K562 (cell line): ENCODE data around the gene SMIM7. TPM values are rescaled to one million over a fixed set of nuclear protein-coding genes. Genes with fewer than 3 reads are reported as not detected.

Experiments used
- ATAC-seq: fragments of 200-7000 bp; cut with Tn5 transposase; 3 replicates; pipeline ENCODE4 v1.9.1; 2020; ENCODE audit warnings: moderate library complexity
- BruUV-seq: library from RNA; stranded (reverse); fragments of 400-500 nt; replicated peaks from 2 replicates; lab custom pipeline; 2021; lab: Mats Ljungman, UMichigan
- CTCF ChIA-PET: fragments of 300-600 bp; formaldehyde crosslinking; extraction: SDS; loops from one replicate; lab custom pipeline; 2021; ENCODE audit warnings: low intra/inter-chr PET ratio; lab: Yijun Ruan, JAX
- POLR2A ChIA-PET: fragments of 300-600, 350-650 bp; sonication (Branson Sonifier 250); formaldehyde crosslinking; extraction: SDS; loops from one replicate; lab custom pipeline; 2021; ENCODE audit warnings: antibody characterized with exemption, inconsistent platforms; lab: Yijun Ruan, JAX
- DNase-seq, 4 experiments: peaks; one replicate each; pipeline versions ENCODE4 v3.0.0 to v3.0.0-alpha.2; 2011 to 2018; ENCODE audit warnings: low spot score in 3 of 4, mixed read lengths in 3 of 4; ENCODE audit errors: extremely low read depth in 1 of 4
- FAIRE-seq: peaks from 2 replicates; lab custom pipeline; 2011; peaks lifted over from hg19 to GRCh38; lab: Jason Lieb, UNC
- H2AFZ ChIP-seq: 2 replicates; pipeline ENCODE4 v1.6.0; 2011; ENCODE audit warnings: low read depth, low read length, control low read depth, inconsistent platforms
- H3K27ac ChIP-seq: fragments of 200-600 bp; 3 replicates; pipeline ENCODE4 v1.8.0; 2011; ENCODE audit warnings: low read depth, mild to moderate bottlenecking, control low read depth, inconsistent platforms, low read length, moderate library complexity, mixed read lengths; ENCODE audit errors: extremely low read depth
- H3K27me3 ChIP-seq, 2 experiments: fragments of 300-600 bp in 1 of 2; 2 replicates in 1 of 2; 3 replicates in 1 of 2; pipeline versions ENCODE4 v1.6.0 to v1.8.0; 2011; ENCODE audit warnings: inconsistent platforms in 2 of 2, low read length in 2 of 2, mild to moderate bottlenecking in 1 of 2, mixed read lengths in 1 of 2, moderate library complexity in 1 of 2; ENCODE audit not compliant: control insufficient read depth in 2 of 2, insufficient read depth in 2 of 2
- H3K36me3 ChIP-seq: fragments of 300-600 bp; 3 replicates; pipeline ENCODE4 v1.8.0; 2011; ENCODE audit warnings: mild to moderate bottlenecking, low read length, inconsistent platforms; ENCODE audit not compliant: control insufficient read depth, insufficient read depth
- H3K4me1 ChIP-seq, 2 experiments: fragments of 200-600 bp in 1 of 2; replicated peaks in 1 of 2; 2 replicates in 1 of 2; 3 replicates in 1 of 2; pipeline versions ENCODE4 v1.5.1 to v1.8.0; 2011; ENCODE audit warnings: inconsistent platforms in 2 of 2, low read length in 2 of 2, mild to moderate bottlenecking in 1 of 2, mixed read lengths in 1 of 2, moderate library complexity in 1 of 2; ENCODE audit not compliant: control insufficient read depth in 2 of 2, insufficient read depth in 2 of 2
- H3K4me2 ChIP-seq: 2 replicates; pipeline ENCODE4 v1.6.1; 2011; ENCODE audit warnings: low read length, control low read depth, inconsistent platforms, mixed read lengths; ENCODE audit not compliant: insufficient read depth
- H3K4me3 ChIP-seq: fragments of 200-600 bp; sonication (generic), shearing (Covaris generic); 2 replicates; pipeline ENCODE4 v1.5.1; 2016; ENCODE audit warnings: control low read depth, inconsistent platforms
- H3K79me2 ChIP-seq: fragments of 200-600 bp; 3 replicates; pipeline ENCODE4 v1.8.0; 2011; ENCODE audit warnings: low read length, inconsistent platforms; ENCODE audit not compliant: control insufficient read depth, insufficient read depth
- H3K9ac ChIP-seq, 2 experiments: 2 replicates each; pipeline versions ENCODE4 v1.6.0 to v1.6.1; 2011; ENCODE audit warnings: low read depth in 2 of 2, low read length in 2 of 2, control low read depth in 1 of 2, inconsistent platforms in 1 of 2, mild to moderate bottlenecking in 1 of 2, mixed read lengths in 1 of 2; ENCODE audit not compliant: insufficient read depth in 1 of 2
- H3K9me1 ChIP-seq: one replicate; pipeline ENCODE4 v1.6.0; 2011; ENCODE audit warnings: inconsistent platforms, mild to moderate bottlenecking, low read length, moderate library complexity; ENCODE audit not compliant: control insufficient read depth, insufficient read depth
- H3K9me3 ChIP-seq: replicated peaks from 2 replicates; pipeline ENCODE4 v1.5.1; 2011; ENCODE audit warnings: low read depth, low read length, inconsistent platforms; ENCODE audit not compliant: control insufficient read depth, insufficient read depth
- H4K20me1 ChIP-seq: replicated peaks from 2 replicates; pipeline ENCODE4 v1.6.1; 2011; ENCODE audit warnings: low read length, inconsistent platforms, mixed read lengths; ENCODE audit not compliant: control insufficient read depth, insufficient read depth
- CCAR2 ChIP-seq: fragments of 200-400 bp; formaldehyde crosslinking; IDR thresholded peaks from 2 replicates; pipeline ENCODE4 v1.6.1; 2017; ENCODE audit warnings: mild to moderate bottlenecking, low read depth, low read length
- FOS ChIP-seq: IDR thresholded peaks from 3 replicates; pipeline ENCODE4 v1.6.1; 2011; ENCODE audit not compliant: insufficient read length; ENCODE audit errors: extremely low read depth
- KAT2B ChIP-seq: IDR thresholded peaks from one replicate; pipeline ENCODE4 v1.6.1; 2012; ENCODE audit warnings: low read depth, mild to moderate bottlenecking, control low read depth, inconsistent platforms, low read length, moderate library complexity
- PTBP1 ChIP-seq: fragments of 200-400 bp; formaldehyde crosslinking; IDR thresholded peaks from 2 replicates; pipeline ENCODE4 v1.6.1; 2017; ENCODE audit warnings: low read depth, low read length
- SMAD3 ChIP-seq: fragments of 450-650 bp; formaldehyde crosslinking; conservative IDR thresholded peaks from 2 replicates; pipeline ENCODE4 v1.4.0; 2020; ENCODE audit warnings: mild to moderate bottlenecking
- SUPT5H ChIP-seq: fragments of 450-650 bp; IDR thresholded peaks from 2 replicates; pipeline ENCODE4 v1.6.1; 2016
- TGIF2 ChIP-seq: sonication (generic); formaldehyde crosslinking; IDR thresholded peaks from 2 replicates; pipeline ENCODE4 v1.8.1; 2022; ENCODE audit warnings: mild to moderate bottlenecking, missing genetic modification reagents, moderate library complexity
- ZFP1 ChIP-seq: fragments of 450-650 bp; formaldehyde crosslinking; IDR thresholded peaks from 2 replicates; pipeline ENCODE4 v1.4.0; 2020; ENCODE audit warnings: mild to moderate bottlenecking, mixed read lengths
- ZNF444 ChIP-seq: fragments of 250-450 bp; sonication (Bioruptor Pico); IDR thresholded peaks from 2 replicates; pipeline ENCODE4 v1.4.0; 2020; ENCODE audit warnings: mild to moderate bottlenecking, moderate library complexity
- WGBS: fragments of 100-300 bp; shearing (Covaris generic); methylation state at CpG from one replicate; pipeline ENCODE4 v1.1.6; 2016; ENCODE audit warnings: low coverage, mixed read lengths; ENCODE audit not compliant: insufficient coverage; ENCODE audit errors: missing lambda C conversion rate; 5-methylcytosine and 5-hydroxymethylcytosine counted together
- in situ Hi-C: fragments of 300-500 bp; cut with MboI; formaldehyde crosslinking; loops from 4 replicates; pipeline ENCODE4 v1.15.0; 2018; ENCODE audit warnings: inconsistent platforms, mixed read lengths
- intact Hi-C: fragments of 100-400 bp; cut with micrococcal nuclease; formaldehyde crosslinking; loops from 2 replicates; pipeline ENCODE4 v1.14.2; 2022
- polyA plus RNA-seq, 8 experiments: library from polyadenylated mRNA; depleted of rRNA in 4 of 8; stranded (reverse) in 5 of 8; unstranded in 3 of 8; fragments of >200 nt; fragmentation: Nextera tagmentation in 2 of 8; fragmentation: Illumina TruSeq in 1 of 8; extraction: Ambion mirVana in 2 of 8; extraction: Trizol in 1 of 8; gene quantifications; 2 replicates each; pipeline versions ENCODE4 v1.2.1 to v1.2.3, GENCODE V29; 2011 to 2014; ENCODE audit warnings: inconsistent platforms in 1 of 8, missing spikeins in 1 of 8
- total RNA-seq, 7 experiments: library from RNA; depleted of rRNA in 6 of 7; stranded (reverse); fragments of >200 nt in 6 of 7; fragmentation: Illumina TruSeq in 2 of 7; extraction: Trizol in 2 of 7; gene quantifications; 2 replicates each; pipeline versions ENCODE4 v1.2.1 to v1.2.3, GENCODE V29; 2011 to 2021; ENCODE audit warnings: low replicate concordance in 1 of 7
- TF ChIP-seq, protein P1 (sequence below): sonication (generic); formaldehyde crosslinking; IDR thresholded peaks from 2 replicates; pipeline ENCODE4 v1.8.0; 2022; ENCODE audit warnings: missing genetic modification reagents, mild to moderate bottlenecking, borderline replicate concordance
- TF ChIP-seq, protein P2 (sequence below): fragments of 250-450 bp; sonication (Bioruptor Pico); IDR thresholded peaks from 2 replicates; pipeline ENCODE4 v1.8.0; 2022; ENCODE audit warnings: moderate library complexity, mild to moderate bottlenecking, inconsistent platforms
- TF ChIP-seq, protein P3 (sequence below): sonication (generic); formaldehyde crosslinking; IDR thresholded peaks from 2 replicates; pipeline ENCODE4 v1.8.0; 2022; ENCODE audit warnings: mild to moderate bottlenecking, low read depth, missing genetic modification reagents
- TF ChIP-seq, protein P4 (sequence below): fragments of 200-400 bp; formaldehyde crosslinking; IDR thresholded peaks from 2 replicates; pipeline ENCODE4 v1.6.1; 2017; ENCODE audit warnings: mild to moderate bottlenecking, low read depth, low read length, moderate library complexity
- TF ChIP-seq, protein P5 (sequence below): fragments of 250-450 bp; sonication (Bioruptor Pico); IDR thresholded peaks from 2 replicates; pipeline ENCODE4 v1.5.0; 2022; ENCODE audit warnings: mild to moderate bottlenecking

SMIM7 gene
- total and polyA plus RNA-seq, 9 of the 15 experiments (the other 6 are each of a cell fraction or from before 2014, with no cell fraction given) = 55.3 to 265 (median 107) TPM

DNA sequence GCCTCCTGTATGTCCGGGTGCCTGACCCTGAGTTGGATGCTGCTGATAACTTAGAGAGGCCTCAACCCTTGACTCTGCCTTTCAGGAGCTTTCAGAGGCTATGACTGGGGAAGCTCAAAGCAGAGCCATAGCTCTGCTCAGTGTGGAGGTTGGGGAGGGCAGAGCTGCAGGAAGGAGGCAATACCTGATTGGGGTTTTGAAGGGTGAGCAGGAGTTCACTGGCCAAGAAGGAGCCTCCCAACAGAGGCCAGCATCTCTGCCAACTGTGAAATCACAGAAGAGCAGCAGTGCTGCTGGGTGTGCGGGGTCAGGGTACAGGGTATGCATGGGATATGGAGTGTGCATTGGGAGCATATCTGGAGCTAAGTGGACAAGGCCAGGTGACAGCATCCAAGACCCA, 22.6 kb upstream of the SMIM7 start:
- H3K9me1 ChIP-seq = no peaks in the 10 kb centered on the region
- no TSS peak for BruUV-seq
- H2AFZ ChIP-seq = no peak overlapping the region
- H3K9me3 ChIP-seq = no peaks in the 10 kb centered on the region
- peaks cover 6 to 30% of the 10 kb centered on the region in 2 experiments; a peak in 4 of 5 replicates for H3K27me3 ChIP-seq
- ChIA-PET POLR2A (interaction anchor here (0.6 to 0.8 kb wide), 4 partner anchors 8 to 40 kb away, joined by 3 to 4 read pairs (median 3); no protein-coding TSS in a partner anchor), CTCF (no interaction called here)
- in situ Hi-C loops (no loop called here), intact Hi-C loops (no loop called here)
- H3K4me3 ChIP-seq = no peak overlapping the region
- WGBS = 5% methylated on average over 2 of the region's 2 CpGs
- DNase-seq = no peak
- H3K79me2 ChIP-seq = no peaks in the 10 kb centered on the region
- no peaks in the 10 kb centered on the region for H3K36me3 ChIP-seq
- TF ChIP-seq, protein P1, sequence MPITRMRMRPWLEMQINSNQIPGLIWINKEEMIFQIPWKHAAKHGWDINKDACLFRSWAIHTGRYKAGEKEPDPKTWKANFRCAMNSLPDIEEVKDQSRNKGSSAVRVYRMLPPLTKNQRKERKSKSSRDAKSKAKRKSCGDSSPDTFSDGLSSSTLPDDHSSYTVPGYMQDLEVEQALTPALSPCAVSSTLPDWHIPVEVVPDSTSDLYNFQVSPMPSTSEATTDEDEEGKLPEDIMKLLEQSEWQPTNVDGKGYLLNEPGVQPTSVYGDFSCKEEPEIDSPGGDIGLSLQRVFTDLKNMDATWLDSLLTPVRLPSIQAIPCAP = no peak
- TF ChIP-seq, protein P2, sequence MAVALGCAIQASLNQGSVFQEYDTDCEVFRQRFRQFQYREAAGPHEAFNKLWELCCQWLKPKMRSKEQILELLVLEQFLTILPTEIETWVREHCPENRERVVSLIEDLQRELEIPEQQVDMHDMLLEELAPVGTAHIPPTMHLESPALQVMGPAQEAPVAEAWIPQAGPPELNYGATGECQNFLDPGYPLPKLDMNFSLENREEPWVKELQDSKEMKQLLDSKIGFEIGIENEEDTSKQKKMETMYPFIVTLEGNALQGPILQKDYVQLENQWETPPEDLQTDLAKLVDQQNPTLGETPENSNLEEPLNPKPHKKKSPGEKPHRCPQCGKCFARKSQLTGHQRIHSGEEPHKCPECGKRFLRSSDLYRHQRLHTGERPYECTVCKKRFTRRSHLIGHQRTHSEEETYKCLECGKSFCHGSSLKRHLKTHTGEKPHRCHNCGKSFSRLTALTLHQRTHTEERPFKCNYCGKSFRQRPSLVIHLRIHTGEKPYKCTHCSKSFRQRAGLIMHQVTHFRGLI (CRISPR knock-in tag) = no peak
- TF ChIP-seq, protein P3, sequence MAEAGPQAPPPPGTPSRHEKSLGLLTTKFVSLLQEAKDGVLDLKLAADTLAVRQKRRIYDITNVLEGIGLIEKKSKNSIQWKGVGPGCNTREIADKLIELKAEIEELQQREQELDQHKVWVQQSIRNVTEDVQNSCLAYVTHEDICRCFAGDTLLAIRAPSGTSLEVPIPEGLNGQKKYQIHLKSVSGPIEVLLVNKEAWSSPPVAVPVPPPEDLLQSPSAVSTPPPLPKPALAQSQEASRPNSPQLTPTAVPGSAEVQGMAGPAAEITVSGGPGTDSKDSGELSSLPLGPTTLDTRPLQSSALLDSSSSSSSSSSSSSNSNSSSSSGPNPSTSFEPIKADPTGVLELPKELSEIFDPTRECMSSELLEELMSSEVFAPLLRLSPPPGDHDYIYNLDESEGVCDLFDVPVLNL (CRISPR knock-in tag) = no peak
- no peak for TF ChIP-seq FOS
- TF ChIP-seq, protein P4, sequence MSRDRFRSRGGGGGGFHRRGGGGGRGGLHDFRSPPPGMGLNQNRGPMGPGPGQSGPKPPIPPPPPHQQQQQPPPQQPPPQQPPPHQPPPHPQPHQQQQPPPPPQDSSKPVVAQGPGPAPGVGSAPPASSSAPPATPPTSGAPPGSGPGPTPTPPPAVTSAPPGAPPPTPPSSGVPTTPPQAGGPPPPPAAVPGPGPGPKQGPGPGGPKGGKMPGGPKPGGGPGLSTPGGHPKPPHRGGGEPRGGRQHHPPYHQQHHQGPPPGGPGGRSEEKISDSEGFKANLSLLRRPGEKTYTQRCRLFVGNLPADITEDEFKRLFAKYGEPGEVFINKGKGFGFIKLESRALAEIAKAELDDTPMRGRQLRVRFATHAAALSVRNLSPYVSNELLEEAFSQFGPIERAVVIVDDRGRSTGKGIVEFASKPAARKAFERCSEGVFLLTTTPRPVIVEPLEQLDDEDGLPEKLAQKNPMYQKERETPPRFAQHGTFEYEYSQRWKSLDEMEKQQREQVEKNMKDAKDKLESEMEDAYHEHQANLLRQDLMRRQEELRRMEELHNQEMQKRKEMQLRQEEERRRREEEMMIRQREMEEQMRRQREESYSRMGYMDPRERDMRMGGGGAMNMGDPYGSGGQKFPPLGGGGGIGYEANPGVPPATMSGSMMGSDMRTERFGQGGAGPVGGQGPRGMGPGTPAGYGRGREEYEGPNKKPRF = no peak
- TF ChIP-seq ZFP1 (CRISPR knock-in tag) = no peak
- TF ChIP-seq SMAD3 (CRISPR knock-in tag) = no peak
- no peak for TF ChIP-seq TGIF2 (CRISPR knock-in tag)
- no peak for TF ChIP-seq CCAR2
- TF ChIP-seq PTBP1 = no peak
- no peak for TF ChIP-seq KAT2B
- no peak for TF ChIP-seq ZNF444
- no peak for TF ChIP-seq SUPT5H
- TF ChIP-seq, protein P5, sequence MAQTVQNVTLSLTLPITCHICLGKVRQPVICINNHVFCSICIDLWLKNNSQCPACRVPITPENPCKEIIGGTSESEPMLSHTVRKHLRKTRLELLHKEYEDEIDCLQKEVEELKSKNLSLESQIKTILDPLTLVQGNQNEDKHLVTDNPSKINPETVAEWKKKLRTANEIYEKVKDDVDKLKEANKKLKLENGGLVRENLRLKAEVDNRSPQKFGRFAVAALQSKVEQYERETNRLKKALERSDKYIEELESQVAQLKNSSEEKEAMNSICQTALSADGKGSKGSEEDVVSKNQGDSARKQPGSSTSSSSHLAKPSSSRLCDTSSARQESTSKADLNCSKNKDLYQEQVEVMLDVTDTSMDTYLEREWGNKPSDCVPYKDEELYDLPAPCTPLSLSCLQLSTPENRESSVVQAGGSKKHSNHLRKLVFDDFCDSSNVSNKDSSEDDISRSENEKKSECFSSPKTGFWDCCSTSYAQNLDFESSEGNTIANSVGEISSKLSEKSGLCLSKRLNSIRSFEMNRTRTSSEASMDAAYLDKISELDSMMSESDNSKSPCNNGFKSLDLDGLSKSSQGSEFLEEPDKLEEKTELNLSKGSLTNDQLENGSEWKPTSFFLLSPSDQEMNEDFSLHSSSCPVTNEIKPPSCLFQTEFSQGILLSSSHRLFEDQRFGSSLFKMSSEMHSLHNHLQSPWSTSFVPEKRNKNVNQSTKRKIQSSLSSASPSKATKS (CRISPR knock-in tag) = no peak
- H3K27ac ChIP-seq = no peak overlapping the region
- H3K4me2 ChIP-seq = no peak overlapping the region
- FAIRE-seq = no peak
- no peak overlapping the region for H3K9ac ChIP-seq
- no peak for ATAC-seq
- 0 out of 2 replicates have a peak, but pooled peaks cover 10% of the 10 kb centered on the region for H4K20me1 ChIP-seq
- H3K4me1 ChIP-seq = no peaks in the 10 kb centered on the region; a peak in 2 of 5 replicates
